Measurements from ENCODE around the gene CDK15.

GRCh38 chr2:201932511-201932910, 126.2 kb downstream of the CDK15 start:
- no peak for TF ChIP-seq CTCF (conservative IDR thresholded peaks at IDR 0.05)
- TF ChIP-seq EZH2 (IDR thresholded peaks at IDR 0.05; ENCODE audit: low read depth), result no peak

All from PC-9 (cell line).